Sigmoid colon (tissue), 7 donors: ENCODE results near the gene RABGAP1. TPM values are rescaled to one million over a fixed set of nuclear protein-coding genes. Genes with fewer than 3 reads are reported as not detected.

ENCODE experiments used
- DNase-seq: peaks from one replicate; pipeline ENCODE4 v3.0.0-alpha.2; 2019
- H3K27ac ChIP-seq, 4 donors: fragments of 200-600 bp; sonication (generic); one replicate each; pipeline ENCODE4 v1.5.1; 2016 to 2019; ENCODE audit warnings: mild to moderate bottlenecking in 1 of 4
- H3K27me3 ChIP-seq, 3 donors: fragments of 200-600 bp; sonication (generic); one replicate each; pipeline ENCODE4 v1.5.1; 2019; ENCODE audit warnings: mild to moderate bottlenecking in 1 of 3
- H3K36me3 ChIP-seq, 4 donors: fragments of 200-600 bp; sonication (generic); one replicate each; pipeline ENCODE4 v1.5.1; 2016 to 2019
- H3K4me1 ChIP-seq, 4 donors: fragments of 200-600 bp; sonication (generic); one replicate each; pipeline ENCODE4 v1.5.1; 2017 to 2019
- H3K4me3 ChIP-seq, 4 donors: fragments of 200-600 bp; sonication (generic); one replicate each; pipeline ENCODE4 v1.5.1; 2017 to 2019; ENCODE audit warnings: mild to moderate bottlenecking in 2 of 4, moderate library complexity in 1 of 4
- H3K9me3 ChIP-seq, 4 donors: fragments of 200-600 bp in 3 of 4; sonication (generic) in 3 of 4; one replicate each; pipeline versions ENCODE4 v1.5.1 to v1.6.1; 2013 to 2019
- EP300 ChIP-seq, 4 donors: sonication (generic); formaldehyde crosslinking; IDR thresholded peaks; one replicate each; pipeline ENCODE4 v1.6.1; 2017; ENCODE audit warnings: antibody characterized with exemption in 4 of 4
- POLR2A ChIP-seq, 2 donors: fragments of 450-650 bp; IDR thresholded peaks; one replicate each; pipeline ENCODE4 v1.6.1; 2016; ENCODE audit warnings: antibody characterized with exemption in 2 of 2, mild to moderate bottlenecking in 2 of 2, moderate library complexity in 2 of 2
- POLR2AphosphoS5 ChIP-seq, 4 donors: sonication (generic); formaldehyde crosslinking; IDR thresholded peaks; one replicate each; pipeline ENCODE4 v1.6.1; 2017; ENCODE audit warnings: antibody characterized with exemption in 4 of 4
- WGBS, 2 donors: extraction: QIAGEN DNeasy Blood & Tissue Kit; methylation state at CpG; one replicate each; pipeline ENCODE4 v1.1.7; 2013; 5-methylcytosine and 5-hydroxymethylcytosine counted together
- intact Hi-C: fragments of 100-400 bp; cut with DNase I; formaldehyde crosslinking; loops from one replicate; pipeline ENCODE4 v1.15.1; 2023
- polyA plus RNA-seq, 3 donors: library from polyadenylated mRNA; stranded (reverse); fragments of 200-250 nt; gene quantifications; one replicate each; pipeline ENCODE4 v1.2.3, GENCODE V29; 2013
- total RNA-seq, 4 donors: library from RNA; depleted of rRNA; stranded (reverse); fragments of >200 nt; gene quantifications; one replicate each; pipeline ENCODE4 v1.1.0, GENCODE V29; 2016
- TF ChIP-seq, protein P1 (sequence below), 4 experiments: fragments of 450-650 bp in 3 of 4; fragments of 200-600 bp in 1 of 4; IDR thresholded peaks; one replicate each; pipeline ENCODE4 v1.5.1; 2016 to 2019; ENCODE audit warnings: antibody characterized with exemption in 4 of 4, mild to moderate bottlenecking in 3 of 4, moderate library complexity in 2 of 4
- donor health status: healthy with polysubstance abuse.
- donor health status: Bipolar disorder and iron deficiency.
- donor health status: healthy.

Gene RABGAP1
- total RNA-seq (100 to 1,000 TPM in 2 of 4 donors, 10 to 100 TPM in 2; 90.6 to 110 (median 98.9) TPM), polyA plus RNA-seq (10 to 100 TPM; 12.5 to 17.3 (median 15.0) TPM)

GRCh38 chr9:122940749-122941581 is at the start of gene RABGAP1:
RABGAP1 (plus strand) TSS chr9:122941020; CDS start chr9:122957060, 16,040 bp downstream.
- peak within 1 kb of the TSS; percentile 72 to 86 (median 80) for H3K4me3 ChIP-seq
- no peaks in the 10 kb centered on the region for H3K27me3 ChIP-seq
- H3K4me1 ChIP-seq: peaks cover 0 to 49% (median 35%) of the 10 kb centered on the region in 4 donors
- intact Hi-C loops: loop anchor here (2.0 kb wide), 1 partner anchor 36 kb away; the partner anchor contains the start of gene RC3H2
- 0% methylated on average over 54 of the region's 54 CpGs for WGBS, 2 donors
- peak; percentile 100 for DNase-seq
- H3K27ac ChIP-seq: peak within 1 kb of the TSS; percentile 92 to 97 (median 94)
- TF ChIP-seq POLR2A (IDR thresholded peaks at IDR 0.05) (peak; percentile 76 to 81), POLR2AphosphoS5 (IDR thresholded peaks at IDR 0.05) (peak; percentile 91 to 98 (median 96)), EP300 (IDR thresholded peaks at IDR 0.05) (peak in 1 of 4 donors; percentile 32)
- TF ChIP-seq, protein P1, sequence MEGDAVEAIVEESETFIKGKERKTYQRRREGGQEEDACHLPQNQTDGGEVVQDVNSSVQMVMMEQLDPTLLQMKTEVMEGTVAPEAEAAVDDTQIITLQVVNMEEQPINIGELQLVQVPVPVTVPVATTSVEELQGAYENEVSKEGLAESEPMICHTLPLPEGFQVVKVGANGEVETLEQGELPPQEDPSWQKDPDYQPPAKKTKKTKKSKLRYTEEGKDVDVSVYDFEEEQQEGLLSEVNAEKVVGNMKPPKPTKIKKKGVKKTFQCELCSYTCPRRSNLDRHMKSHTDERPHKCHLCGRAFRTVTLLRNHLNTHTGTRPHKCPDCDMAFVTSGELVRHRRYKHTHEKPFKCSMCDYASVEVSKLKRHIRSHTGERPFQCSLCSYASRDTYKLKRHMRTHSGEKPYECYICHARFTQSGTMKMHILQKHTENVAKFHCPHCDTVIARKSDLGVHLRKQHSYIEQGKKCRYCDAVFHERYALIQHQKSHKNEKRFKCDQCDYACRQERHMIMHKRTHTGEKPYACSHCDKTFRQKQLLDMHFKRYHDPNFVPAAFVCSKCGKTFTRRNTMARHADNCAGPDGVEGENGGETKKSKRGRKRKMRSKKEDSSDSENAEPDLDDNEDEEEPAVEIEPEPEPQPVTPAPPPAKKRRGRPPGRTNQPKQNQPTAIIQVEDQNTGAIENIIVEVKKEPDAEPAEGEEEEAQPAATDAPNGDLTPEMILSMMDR (IDR thresholded peaks at IDR 0.05): no peak
- H3K36me3 ChIP-seq: peaks cover 0 to 24% (median 2%) of the 10 kb centered on the region in 4 donors
- H3K9me3 ChIP-seq: no peaks in the 10 kb centered on the region

- Histone ChIP-seq H3K27ac (no peak overlapping the region), H3K9me3 (no peaks in the 10 kb centered on the region), H3K4me3 (no peak overlapping the region), H3K27me3 (no peaks in the 10 kb centered on the region), H3K4me1 (peaks cover 0 to 53% (median 33%) of the 10 kb centered on the region in 4 donors), H3K36me3 (peaks cover 0 to 43% (median 2%) of the 10 kb centered on the region in 4 donors)
- intact Hi-C loops: no loop called here
- DNase-seq: no peak
- WGBS, 2 donors: 97 to 98% methylated on average over 1 of the region's 1 CpG
- TF ChIP-seq POLR2A (IDR thresholded peaks at IDR 0.05) (no peak), EP300 (IDR thresholded peaks at IDR 0.05) (no peak), POLR2AphosphoS5 (IDR thresholded peaks at IDR 0.05) (no peak)
- TF ChIP-seq, protein P1 (IDR thresholded peaks at IDR 0.05): no peak
These were observed 42.9 kb upstream of the RABGAP1 start for GRCh38 chr9:122897969-122898368.

DNA sequence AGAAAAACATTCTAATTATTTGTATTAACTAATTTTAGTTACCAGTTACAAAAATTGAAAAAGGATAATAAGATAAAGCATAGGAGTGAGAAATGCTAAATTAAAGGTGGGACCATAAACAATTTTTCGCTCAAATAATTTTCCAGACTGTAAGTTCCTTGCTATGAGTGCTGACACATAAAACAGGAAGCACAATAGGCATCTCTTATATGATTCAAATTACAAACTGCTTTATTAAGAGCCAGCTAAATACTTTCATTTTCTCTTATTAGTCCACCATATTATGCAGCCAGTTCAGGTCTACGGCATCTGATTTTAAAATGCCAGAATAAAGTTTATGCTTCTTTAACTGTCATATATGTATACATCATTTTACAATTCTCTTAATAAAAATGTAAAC is 40.0 kb upstream of the RABGAP1 start:
- Histone ChIP-seq H3K4me1 (peaks cover 0 to 71% (median 48%) of the 10 kb centered on the region in 4 donors), H3K9me3 (no peaks in the 10 kb centered on the region), H3K27ac (peak overlapping the region in 2 of 4 donors; percentile 8 to 41), H3K27me3 (no peaks in the 10 kb centered on the region), H3K4me3 (peak overlapping the region in 1 of 4 donors; percentile 0), H3K36me3 (peaks cover 0 to 15% (median 0%) of the 10 kb centered on the region in 4 donors)
- 46 to 84% methylated on average over 2 of the region's 2 CpGs for WGBS, 2 donors
- intact Hi-C loops: no loop called here
- TF ChIP-seq POLR2A (IDR thresholded peaks at IDR 0.05) (no peak), POLR2AphosphoS5 (IDR thresholded peaks at IDR 0.05) (no peak), EP300 (IDR thresholded peaks at IDR 0.05) (no peak)
- TF ChIP-seq, protein P1 (IDR thresholded peaks at IDR 0.05): no peak
- DNase-seq: no peak

- intact Hi-C loops: loop anchor here (2.0 kb wide), 2 partner anchors 36 to 86 kb away; partner anchors contain the start of gene RABGAP1
- H3K27ac ChIP-seq: peak overlapping the region; percentile 97 to 99 (median 98)
- WGBS, 2 donors: 0% methylated on average over 8 of the region's 8 CpGs
These were observed 36.4 kb upstream of the RABGAP1 start for GRCh38 chr9:122904466-122904822.

More at GRCh38 chr9:122904466-122904822, 36.4 kb upstream of the RABGAP1 start:
- Histone ChIP-seq H3K4me3 (peak overlapping the region; percentile 54 to 97 (median 94)), H3K4me1 (peaks cover 0 to 52% (median 45%) of the 10 kb centered on the region in 4 donors), H3K36me3 (peaks cover 0 to 5% (median 0%) of the 10 kb centered on the region in 4 donors), H3K9me3 (no peaks in the 10 kb centered on the region), H3K27me3 (no peaks in the 10 kb centered on the region)
- DNase-seq: no peak
- TF ChIP-seq, protein P1 (IDR thresholded peaks at IDR 0.05): no peak
- no peak for TF ChIP-seq EP300 (IDR thresholded peaks at IDR 0.05)
